OCI-LY7 (cell line): Measurements from ENCODE around the gene POU5F2. TPM values are rescaled to one million over a fixed set of nuclear protein-coding genes. Genes with fewer than 3 reads are reported as not detected.

ENCODE experiments used
- BruUV-seq: library from RNA; stranded (reverse); fragments of 400-500 nt; replicated peaks from 2 replicates; lab custom pipeline; 2021; lab: Mats Ljungman, UMichigan
- CTCF ChIA-PET: fragments of 300-600 bp; sonication (Branson Sonifier 250); formaldehyde crosslinking; loops from one replicate; lab custom pipeline; 2022; ENCODE audit warnings: antibody characterized with exemption; ENCODE audit not compliant: unreplicated experiment; lab: Charles Lee
- POLR2A ChIA-PET: fragments of 300-600 bp; sonication (Branson Sonifier 250); formaldehyde crosslinking; loops from one replicate; lab custom pipeline; 2022; ENCODE audit warnings: antibody characterized with exemption; lab: Charles Lee
- DNase-seq: peaks from one replicate; pipeline ENCODE4 v3.0.0-alpha.2; 2015; ENCODE audit warnings: low spot score
- H2AFZ ChIP-seq: fragments of 200-600 bp; sonication (generic), shearing (Covaris generic); 2 replicates; pipeline ENCODE4 v1.6.1; 2014; ENCODE audit warnings: mild to moderate bottlenecking, antibody characterized with exemption, low read length, moderate library complexity
- H3K27ac ChIP-seq: fragments of 200-600 bp; sonication (generic); 2 replicates; pipeline ENCODE4 v1.5.1; 2014; ENCODE audit warnings: mixed run types, low read depth, mild to moderate bottlenecking, moderate library complexity, low read length, inconsistent platforms; ENCODE audit not compliant: poor library complexity, severe bottlenecking
- H3K36me3 ChIP-seq: fragments of 200-600 bp; sonication (generic); 2 replicates; pipeline ENCODE4 v1.6.1; 2014; ENCODE audit warnings: mild to moderate bottlenecking, antibody characterized with exemption, low read length, moderate library complexity, mixed read lengths; ENCODE audit not compliant: insufficient read depth
- H3K4me1 ChIP-seq: fragments of 200-600 bp; sonication (generic); 2 replicates; pipeline ENCODE4 v1.5.1; 2014; ENCODE audit warnings: mild to moderate bottlenecking, low read length; ENCODE audit not compliant: insufficient read depth, poor library complexity, severe bottlenecking
- H3K4me2 ChIP-seq: fragments of 200-600 bp; sonication (generic); 2 replicates; pipeline ENCODE4 v1.6.1; 2014; ENCODE audit warnings: mild to moderate bottlenecking, low read length
- H3K4me3 ChIP-seq: fragments of 200-600 bp; sonication (generic); 2 replicates; pipeline ENCODE4 v1.5.1; 2014; ENCODE audit warnings: mild to moderate bottlenecking, low read depth, low read length; ENCODE audit not compliant: poor library complexity, severe bottlenecking
- H3K79me2 ChIP-seq: fragments of 200-600 bp; sonication (generic); 2 replicates; pipeline ENCODE4 v1.6.1; 2016; ENCODE audit warnings: low read depth, mild to moderate bottlenecking, low read length, moderate library complexity, mixed read lengths; ENCODE audit not compliant: insufficient read depth
- H3K9me2 ChIP-seq: fragments of 200-600 bp; sonication (generic); 2 replicates; pipeline ENCODE4 v1.6.1; 2016; ENCODE audit warnings: mild to moderate bottlenecking, low read length, mixed read lengths; ENCODE audit not compliant: insufficient read depth
- H3K9me3 ChIP-seq: fragments of 200-600 bp; sonication (generic); 2 replicates; pipeline ENCODE4 v1.6.1; 2014; ENCODE audit warnings: mild to moderate bottlenecking, mixed run types, low read length, mixed read lengths
- H4K20me1 ChIP-seq: fragments of 200-600 bp; sonication (generic); 2 replicates; pipeline ENCODE4 v1.6.1; 2014; ENCODE audit warnings: mild to moderate bottlenecking, antibody characterized with exemption, low read length, moderate library complexity, mixed read lengths; ENCODE audit not compliant: insufficient read depth
- EZH2phosphoT487 ChIP-seq: fragments of 200-600 bp; sonication (generic); IDR thresholded peaks from 2 replicates; pipeline ENCODE4 v1.6.1; 2018; ENCODE audit warnings: low read depth, borderline replicate concordance, mild to moderate bottlenecking, mixed run types, antibody characterized with exemption, low read length, moderate library complexity, mixed read lengths
- intact Hi-C: fragments of 100-400 bp; cut with micrococcal nuclease; formaldehyde crosslinking; loops from one replicate; pipeline ENCODE4 v1.10.0; 2022; ENCODE audit not compliant: unreplicated experiment
- total RNA-seq, 2 experiments: library from RNA; depleted of rRNA in 1 of 2; stranded (reverse); fragments of >200 nt in 1 of 2; shearing (Covaris generic) in 1 of 2; gene quantifications; 2 replicates each; pipeline ENCODE4 v1.2.3, GENCODE V29; 2014 to 2022
- TF ChIP-seq, protein P1 (sequence below): fragments of 200-600 bp; sonication (generic); conservative IDR thresholded peaks from 2 replicates; pipeline ENCODE4 v1.5.1; 2014; ENCODE audit warnings: mild to moderate bottlenecking, antibody characterized with exemption, low read length, moderate library complexity, mixed read lengths

Gene POU5F2
- total RNA-seq, 2 experiments from 2014 or later = 1.0 to 1.5 TPM

DNA sequence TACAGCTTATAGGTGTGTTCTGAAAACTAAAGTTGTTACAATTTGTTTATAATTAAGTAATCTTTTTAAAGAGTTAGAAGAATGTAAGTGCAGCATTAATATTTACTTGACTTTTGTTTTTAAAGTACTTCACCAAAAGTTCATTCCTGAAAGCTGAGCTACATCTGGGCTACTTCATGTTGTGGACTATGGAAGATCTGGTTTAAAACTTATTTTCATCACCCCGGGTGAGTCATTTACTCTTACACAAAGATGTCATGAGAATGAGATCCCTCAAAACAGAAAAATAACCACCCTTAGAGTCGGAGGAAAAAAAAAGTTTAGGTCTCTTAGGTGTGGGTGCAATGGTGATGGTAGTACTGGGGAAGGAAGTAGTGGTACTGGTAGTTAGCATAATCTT, 5.1 kb downstream of the POU5F2 start:
- Histone ChIP-seq H3K9me3 (no peaks in the 10 kb centered on the region), H3K79me2 (no peaks in the 10 kb centered on the region), H3K4me1 (no peaks in the 10 kb centered on the region), H3K4me3 (no peak overlapping the region), H3K9me2 (no peaks in the 10 kb centered on the region), H4K20me1 (no peaks in the 10 kb centered on the region), H2AFZ (no peak overlapping the region), H3K36me3 (no peaks in the 10 kb centered on the region), H3K27ac (no peak overlapping the region), H3K4me2 (no peak overlapping the region)
- ChIA-PET POLR2A (no interaction called here), CTCF (no interaction called here)
- DNase-seq = no peak
- intact Hi-C loops = no loop called here
- TF ChIP-seq, protein P1, sequence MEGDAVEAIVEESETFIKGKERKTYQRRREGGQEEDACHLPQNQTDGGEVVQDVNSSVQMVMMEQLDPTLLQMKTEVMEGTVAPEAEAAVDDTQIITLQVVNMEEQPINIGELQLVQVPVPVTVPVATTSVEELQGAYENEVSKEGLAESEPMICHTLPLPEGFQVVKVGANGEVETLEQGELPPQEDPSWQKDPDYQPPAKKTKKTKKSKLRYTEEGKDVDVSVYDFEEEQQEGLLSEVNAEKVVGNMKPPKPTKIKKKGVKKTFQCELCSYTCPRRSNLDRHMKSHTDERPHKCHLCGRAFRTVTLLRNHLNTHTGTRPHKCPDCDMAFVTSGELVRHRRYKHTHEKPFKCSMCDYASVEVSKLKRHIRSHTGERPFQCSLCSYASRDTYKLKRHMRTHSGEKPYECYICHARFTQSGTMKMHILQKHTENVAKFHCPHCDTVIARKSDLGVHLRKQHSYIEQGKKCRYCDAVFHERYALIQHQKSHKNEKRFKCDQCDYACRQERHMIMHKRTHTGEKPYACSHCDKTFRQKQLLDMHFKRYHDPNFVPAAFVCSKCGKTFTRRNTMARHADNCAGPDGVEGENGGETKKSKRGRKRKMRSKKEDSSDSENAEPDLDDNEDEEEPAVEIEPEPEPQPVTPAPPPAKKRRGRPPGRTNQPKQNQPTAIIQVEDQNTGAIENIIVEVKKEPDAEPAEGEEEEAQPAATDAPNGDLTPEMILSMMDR = no peak
- TF ChIP-seq EZH2phosphoT487 = no peak
- BruUV-seq = no TSS peak

DNA sequence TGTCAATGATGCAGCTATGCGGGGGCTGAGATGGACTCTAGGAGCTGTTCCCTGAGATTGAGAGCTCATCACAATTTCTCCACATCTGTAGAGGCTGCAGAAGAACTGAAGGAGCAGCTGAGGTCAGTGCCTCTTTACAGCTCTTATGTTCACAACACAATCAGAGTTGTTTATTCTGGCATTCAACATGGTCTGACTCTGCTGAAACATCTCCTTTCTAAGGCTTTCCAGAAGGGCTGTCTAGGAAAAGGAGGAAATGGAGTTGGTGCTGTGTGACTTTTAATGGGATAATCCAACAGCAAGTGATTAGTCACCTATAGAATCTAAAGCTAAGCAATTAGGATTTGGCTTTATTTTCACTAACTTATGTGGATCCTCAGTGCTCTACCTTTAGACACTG, 6.0 kb downstream of the POU5F2 start:
- no peak overlapping the region for H3K4me2 ChIP-seq
- BruUV-seq = no TSS peak
- ChIA-PET CTCF (no interaction called here), POLR2A (interaction anchor here (0.7 kb wide), 1 partner anchor 408 kb away, joined by 3 read pairs; no protein-coding TSS in a partner anchor)
- no peaks in the 10 kb centered on the region for H4K20me1 ChIP-seq
- TF ChIP-seq, protein P1 = no peak
- TF ChIP-seq EZH2phosphoT487 = no peak
- no peak overlapping the region for H3K4me3 ChIP-seq
- no peaks in the 10 kb centered on the region for H3K4me1 ChIP-seq
- no peaks in the 10 kb centered on the region for H3K9me2 ChIP-seq
- no peaks in the 10 kb centered on the region for H3K36me3 ChIP-seq
- H2AFZ ChIP-seq = no peak overlapping the region
- DNase-seq = no peak
- intact Hi-C loops = no loop called here
- H3K79me2 ChIP-seq = no peaks in the 10 kb centered on the region
- no peak overlapping the region for H3K27ac ChIP-seq
- H3K9me3 ChIP-seq = no peaks in the 10 kb centered on the region

DNA sequence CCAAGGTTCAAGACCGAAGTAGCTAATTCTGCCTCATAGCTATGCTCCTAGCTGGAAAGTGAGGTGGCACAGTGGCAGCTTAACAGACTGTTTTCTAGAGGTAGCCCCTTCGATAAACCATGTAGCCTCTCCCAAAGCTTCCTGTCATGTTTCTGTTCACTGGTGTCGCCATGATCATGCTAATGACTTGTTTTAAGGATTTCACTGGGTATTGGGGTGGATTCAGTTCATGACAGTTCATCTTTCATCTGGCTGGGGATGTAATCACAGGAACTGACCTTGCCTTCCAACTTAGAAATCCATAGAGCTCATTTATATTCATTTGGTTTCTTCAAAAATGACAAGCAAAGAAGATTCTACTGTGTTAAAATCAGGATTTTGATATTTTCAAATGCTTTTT, 9.4 kb downstream of the POU5F2 start:
- ChIA-PET POLR2A (no interaction called here), CTCF (no interaction called here)
- DNase-seq = no peak
- Histone ChIP-seq H2AFZ (no peak overlapping the region), H3K9me2 (no peaks in the 10 kb centered on the region), H3K4me1 (no peaks in the 10 kb centered on the region), H3K4me2 (no peak overlapping the region), H3K4me3 (no peak overlapping the region), H3K36me3 (no peaks in the 10 kb centered on the region), H3K27ac (no peak overlapping the region), H4K20me1 (no peaks in the 10 kb centered on the region), H3K9me3 (no peaks in the 10 kb centered on the region), H3K79me2 (no peaks in the 10 kb centered on the region)
- intact Hi-C loops = no loop called here
- BruUV-seq = no TSS peak
- TF ChIP-seq, protein P1 = no peak
- no peak for TF ChIP-seq EZH2phosphoT487
